ENCODE results near the gene ADCY2. TPM values are rescaled to one million over a fixed set of nuclear protein-coding genes. Genes with fewer than 3 reads are reported as not detected.

ADCY2 gene
- polyA plus RNA-seq, 4 donors, result 0.87 to 3.7 (median 2.2) TPM

GRCh38 chr5:7516253-7516652 lies 120.3 kb downstream of the ADCY2 start:
- Histone ChIP-seq H3K4me1 (ENCODE audit: control insufficient read depth in 3 of 3, insufficient read depth in 2 of 3, low read depth in 1 of 3, low read length in 2 of 3) (no peaks in the 10 kb centered on the region), H3K36me3 (ENCODE audit: control insufficient read depth in 3 of 3, insufficient read depth in 2 of 3, low read depth in 1 of 3, low read length in 3 of 3) (no peaks in the 10 kb centered on the region), H3K27me3 (ENCODE audit: control insufficient read depth in 3 of 3, insufficient read depth in 3 of 3, low read length in 3 of 3) (no peaks in the 10 kb centered on the region), H3K27ac (ENCODE audit: low read depth in 1 of 3, low read length in 2 of 3) (no peak overlapping the region), H3K4me3 (ENCODE audit: low read depth in 1 of 3, low read length in 3 of 3) (no peak overlapping the region), H3K9me3 (ENCODE audit: control insufficient read depth in 2 of 2, insufficient read depth in 1 of 2, low read depth in 1 of 2, low read length in 1 of 2) (no peaks in the 10 kb centered on the region)
- FAIRE-seq (no peak), DNase-seq (no peak)
- 56 to 81% (median 60%) methylated on average over 2 of the region's 2 CpGs for WGBS, 3 donors

DNA sequence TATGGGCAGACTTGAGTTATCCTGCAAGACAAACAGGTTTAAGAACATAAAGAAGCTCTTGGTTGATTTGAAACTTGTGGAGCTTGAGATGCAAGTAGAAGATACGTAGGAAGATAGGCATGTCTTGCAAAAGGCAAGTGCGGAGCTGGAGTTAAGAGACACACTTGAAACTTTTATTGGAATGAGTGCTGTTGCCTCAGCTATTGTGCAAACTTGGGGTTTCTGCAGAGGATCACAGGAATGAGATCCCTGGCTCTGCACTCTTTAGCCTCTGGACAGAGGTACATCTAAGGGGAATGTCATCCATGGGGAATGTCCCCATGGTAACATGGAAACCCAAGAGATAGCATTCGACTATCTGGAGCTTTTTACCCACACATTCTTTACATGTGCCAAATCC lies 121.1 kb downstream of the ADCY2 start:
- Histone ChIP-seq H3K9me3 (ENCODE audit: control insufficient read depth in 2 of 2, insufficient read depth in 1 of 2, low read depth in 1 of 2, low read length in 1 of 2) (no peaks in the 10 kb centered on the region), H3K27me3 (ENCODE audit: control insufficient read depth in 3 of 3, insufficient read depth in 3 of 3, low read length in 3 of 3) (no peaks in the 10 kb centered on the region), H3K27ac (ENCODE audit: low read depth in 1 of 3, low read length in 2 of 3) (no peak overlapping the region), H3K4me3 (ENCODE audit: low read depth in 1 of 3, low read length in 3 of 3) (no peak overlapping the region), H3K4me1 (ENCODE audit: control insufficient read depth in 3 of 3, insufficient read depth in 2 of 3, low read depth in 1 of 3, low read length in 2 of 3) (no peaks in the 10 kb centered on the region), H3K36me3 (ENCODE audit: control insufficient read depth in 3 of 3, insufficient read depth in 2 of 3, low read depth in 1 of 3, low read length in 3 of 3) (no peaks in the 10 kb centered on the region)
- DNase-seq, result no peak
- FAIRE-seq, result no peak
- WGBS, 3 donors, result 69 to 84% (median 78%) methylated on average over 3 of the region's 3 CpGs

- H3K4me1 ChIP-seq (ENCODE audit: control insufficient read depth in 3 of 3, insufficient read depth in 2 of 3, low read depth in 1 of 3, low read length in 2 of 3), result no peaks in the 10 kb centered on the region
- no peak overlapping the region for H3K4me3 ChIP-seq (ENCODE audit: low read depth in 1 of 3, low read length in 3 of 3)
- FAIRE-seq (no peak), DNase-seq (peak; percentile 5 to 16)
- H3K9me3 ChIP-seq (ENCODE audit: control insufficient read depth in 2 of 2, insufficient read depth in 1 of 2, low read depth in 1 of 2, low read length in 1 of 2), result no peaks in the 10 kb centered on the region
- no peak overlapping the region for H3K27ac ChIP-seq (ENCODE audit: low read depth in 1 of 3, low read length in 2 of 3)
- no peaks in the 10 kb centered on the region for H3K27me3 ChIP-seq (ENCODE audit: control insufficient read depth in 3 of 3, insufficient read depth in 3 of 3, low read length in 3 of 3)
- 54 to 62% (median 59%) methylated on average over 11 of the region's 11 CpGs for WGBS, 3 donors
- no peaks in the 10 kb centered on the region for H3K36me3 ChIP-seq (ENCODE audit: control insufficient read depth in 3 of 3, insufficient read depth in 2 of 3, low read depth in 1 of 3, low read length in 3 of 3)
Measured at GRCh38 chr5:7518947-7519560, 123.1 kb downstream of the ADCY2 start.

DNA sequence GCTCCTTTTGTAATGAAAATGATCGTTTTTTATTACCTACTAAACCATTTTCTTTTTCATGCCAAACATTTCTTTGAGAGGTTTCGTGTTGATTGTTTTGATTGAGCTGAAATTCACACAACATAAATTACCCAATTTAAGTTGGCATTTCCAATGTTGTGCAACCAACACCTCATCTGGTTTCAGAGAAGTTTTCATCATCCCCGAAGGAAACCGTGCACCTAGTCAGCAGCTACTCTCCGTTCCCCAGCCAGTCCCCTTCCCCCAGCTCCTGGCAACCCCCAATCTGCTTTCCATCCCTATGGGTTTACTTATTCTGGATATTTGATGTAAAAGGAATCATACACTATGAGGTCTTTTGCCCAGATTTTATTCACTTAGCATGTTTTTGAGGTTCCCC lies 123.6 kb downstream of the ADCY2 start:
- FAIRE-seq, result no peak
- Histone ChIP-seq H3K4me1 (ENCODE audit: control insufficient read depth in 3 of 3, insufficient read depth in 2 of 3, low read depth in 1 of 3, low read length in 2 of 3) (no peaks in the 10 kb centered on the region), H3K4me3 (ENCODE audit: low read depth in 1 of 3, low read length in 3 of 3) (no peak overlapping the region), H3K27me3 (ENCODE audit: control insufficient read depth in 3 of 3, insufficient read depth in 3 of 3, low read length in 3 of 3) (no peaks in the 10 kb centered on the region), H3K27ac (ENCODE audit: low read depth in 1 of 3, low read length in 2 of 3) (no peak overlapping the region), H3K9me3 (ENCODE audit: control insufficient read depth in 2 of 2, insufficient read depth in 1 of 2, low read depth in 1 of 2, low read length in 1 of 2) (no peaks in the 10 kb centered on the region), H3K36me3 (ENCODE audit: control insufficient read depth in 3 of 3, insufficient read depth in 2 of 3, low read depth in 1 of 3, low read length in 3 of 3) (no peaks in the 10 kb centered on the region)
- 58 to 66% (median 61%) methylated on average over 5 of the region's 5 CpGs for WGBS, 3 donors
- DNase-seq, result no peak

DNA sequence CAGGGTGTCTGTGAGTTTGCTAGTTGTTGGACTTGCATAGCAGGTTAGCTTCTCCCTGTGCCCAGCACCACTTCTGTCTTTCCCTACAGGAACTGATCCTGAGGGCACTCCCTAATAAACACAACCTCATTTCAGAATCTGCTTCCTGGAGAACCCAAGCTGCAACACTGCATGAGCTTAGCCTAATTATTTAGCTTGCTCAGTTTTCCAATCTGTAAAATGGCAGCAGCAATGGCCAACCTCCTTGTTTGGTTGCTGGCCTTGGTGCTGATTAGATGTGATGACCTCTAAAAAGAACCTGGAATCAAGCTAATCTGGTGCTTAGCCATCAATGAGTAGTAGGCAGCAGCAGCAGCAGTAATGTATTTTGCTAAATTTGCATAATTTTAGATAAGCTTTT lies 133.9 kb downstream of the ADCY2 start:
- H3K27me3 ChIP-seq (ENCODE audit: control insufficient read depth in 3 of 3, insufficient read depth in 3 of 3, low read length in 3 of 3), result no peaks in the 10 kb centered on the region
- no peak overlapping the region for H3K27ac ChIP-seq (ENCODE audit: low read depth in 1 of 3, low read length in 2 of 3)
- H3K4me3 ChIP-seq (ENCODE audit: low read depth in 1 of 3, low read length in 3 of 3), result no peak overlapping the region
- FAIRE-seq (no peak), DNase-seq (no peak)
- no peaks in the 10 kb centered on the region for H3K36me3 ChIP-seq (ENCODE audit: control insufficient read depth in 3 of 3, insufficient read depth in 2 of 3, low read depth in 1 of 3, low read length in 3 of 3)
- H3K4me1 ChIP-seq (ENCODE audit: control insufficient read depth in 3 of 3, insufficient read depth in 2 of 3, low read depth in 1 of 3, low read length in 2 of 3), result no peaks in the 10 kb centered on the region
- no peaks in the 10 kb centered on the region for H3K9me3 ChIP-seq (ENCODE audit: control insufficient read depth in 2 of 2, insufficient read depth in 1 of 2, low read depth in 1 of 2, low read length in 1 of 2)

DNA sequence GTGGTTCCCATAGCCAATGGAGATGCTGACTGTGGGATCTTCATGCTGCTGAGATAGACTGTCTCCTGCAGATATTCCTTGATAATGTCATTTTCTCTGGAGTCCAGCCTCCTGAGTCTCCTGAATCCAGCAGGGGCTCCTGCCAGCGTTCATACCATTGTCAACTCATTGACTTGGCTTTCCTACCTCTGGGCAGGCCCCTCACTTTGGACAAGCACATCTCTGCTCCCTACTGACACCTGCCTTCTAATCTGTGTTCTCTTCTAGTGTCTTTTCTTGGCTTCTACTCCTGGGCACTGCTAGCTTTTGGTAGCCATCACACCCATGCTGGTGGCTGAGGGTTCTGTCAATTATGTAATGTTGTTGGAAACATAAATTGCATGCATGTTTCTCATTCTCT lies 138.0 kb downstream of the ADCY2 start:
- no peak overlapping the region for H3K4me3 ChIP-seq (ENCODE audit: low read depth in 1 of 3, low read length in 3 of 3)
- H3K36me3 ChIP-seq (ENCODE audit: control insufficient read depth in 3 of 3, insufficient read depth in 2 of 3, low read depth in 1 of 3, low read length in 3 of 3), result no peaks in the 10 kb centered on the region
- no peaks in the 10 kb centered on the region for H3K9me3 ChIP-seq (ENCODE audit: control insufficient read depth in 2 of 2, insufficient read depth in 1 of 2, low read depth in 1 of 2, low read length in 1 of 2)
- no peak overlapping the region for H3K27ac ChIP-seq (ENCODE audit: low read depth in 1 of 3, low read length in 2 of 3)
- no peaks in the 10 kb centered on the region for H3K4me1 ChIP-seq (ENCODE audit: control insufficient read depth in 3 of 3, insufficient read depth in 2 of 3, low read depth in 1 of 3, low read length in 2 of 3)
- no peaks in the 10 kb centered on the region for H3K27me3 ChIP-seq (ENCODE audit: control insufficient read depth in 3 of 3, insufficient read depth in 3 of 3, low read length in 3 of 3)
- WGBS, 3 donors, result 47 to 79% (median 62%) methylated on average over 1 of the region's 1 CpG
- DNase-seq, result no peak
- FAIRE-seq, result no peak

GRCh38 chr5:7534505-7534904 lies 138.6 kb downstream of the ADCY2 start:
- H3K4me3 ChIP-seq (ENCODE audit: low read depth in 1 of 3, low read length in 3 of 3), result no peak overlapping the region
- H3K27me3 ChIP-seq (ENCODE audit: control insufficient read depth in 3 of 3, insufficient read depth in 3 of 3, low read length in 3 of 3), result no peaks in the 10 kb centered on the region
- H3K4me1 ChIP-seq (ENCODE audit: control insufficient read depth in 3 of 3, insufficient read depth in 2 of 3, low read depth in 1 of 3, low read length in 2 of 3), result no peaks in the 10 kb centered on the region
- H3K36me3 ChIP-seq (ENCODE audit: control insufficient read depth in 3 of 3, insufficient read depth in 2 of 3, low read depth in 1 of 3, low read length in 3 of 3), result no peaks in the 10 kb centered on the region
- 79 to 85% (median 81%) methylated on average over 3 of the region's 3 CpGs for WGBS, 3 donors
- FAIRE-seq (no peak), DNase-seq (no peak)
- no peak overlapping the region for H3K27ac ChIP-seq (ENCODE audit: low read depth in 1 of 3, low read length in 2 of 3)
- no peaks in the 10 kb centered on the region for H3K9me3 ChIP-seq (ENCODE audit: control insufficient read depth in 2 of 2, insufficient read depth in 1 of 2, low read depth in 1 of 2, low read length in 1 of 2)

- FAIRE-seq, result no peak
- H3K36me3 ChIP-seq (ENCODE audit: control insufficient read depth in 3 of 3, insufficient read depth in 2 of 3, low read depth in 1 of 3, low read length in 3 of 3), result no peaks in the 10 kb centered on the region
- H3K27ac ChIP-seq (ENCODE audit: low read depth in 1 of 3, low read length in 2 of 3), result no peak overlapping the region
- DNase-seq, result no peak
- 85 to 93% (median 91%) methylated on average over 2 of the region's 2 CpGs for WGBS, 3 donors
- H3K27me3 ChIP-seq (ENCODE audit: control insufficient read depth in 3 of 3, insufficient read depth in 3 of 3, low read length in 3 of 3), result no peaks in the 10 kb centered on the region
- no peak overlapping the region for H3K4me3 ChIP-seq (ENCODE audit: low read depth in 1 of 3, low read length in 3 of 3)
- H3K4me1 ChIP-seq (ENCODE audit: control insufficient read depth in 3 of 3, insufficient read depth in 2 of 3, low read depth in 1 of 3, low read length in 2 of 3), result no peaks in the 10 kb centered on the region
- no peaks in the 10 kb centered on the region for H3K9me3 ChIP-seq (ENCODE audit: control insufficient read depth in 2 of 2, insufficient read depth in 1 of 2, low read depth in 1 of 2, low read length in 1 of 2)
Measured at GRCh38 chr5:7537573-7537972, 141.6 kb downstream of the ADCY2 start.

DNA sequence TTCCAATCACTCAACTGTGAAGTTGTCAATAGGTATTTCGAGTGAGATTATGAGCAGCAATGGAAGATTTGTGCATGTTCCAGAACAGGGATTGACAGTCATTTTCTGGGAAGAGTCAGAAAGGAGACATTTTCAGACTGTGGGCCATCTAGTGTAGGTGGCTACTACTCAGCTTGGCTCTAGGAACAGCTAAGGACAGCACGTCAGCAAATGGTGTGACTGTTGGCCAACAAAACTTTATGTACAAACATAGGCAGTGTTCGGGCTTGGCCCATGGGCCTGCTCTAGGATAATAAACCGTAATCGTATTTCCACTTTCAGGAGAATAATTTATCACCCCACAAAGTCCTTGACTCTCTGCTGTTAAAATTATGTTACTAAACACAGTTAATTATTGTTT lies 143.6 kb downstream of the ADCY2 start:
- no peak for FAIRE-seq
- Histone ChIP-seq H3K27me3 (ENCODE audit: control insufficient read depth in 3 of 3, insufficient read depth in 3 of 3, low read length in 3 of 3) (no peaks in the 10 kb centered on the region), H3K27ac (ENCODE audit: low read depth in 1 of 3, low read length in 2 of 3) (no peak overlapping the region), H3K36me3 (ENCODE audit: control insufficient read depth in 3 of 3, insufficient read depth in 2 of 3, low read depth in 1 of 3, low read length in 3 of 3) (no peaks in the 10 kb centered on the region), H3K4me3 (ENCODE audit: low read depth in 1 of 3, low read length in 3 of 3) (no peak overlapping the region), H3K9me3 (ENCODE audit: control insufficient read depth in 2 of 2, insufficient read depth in 1 of 2, low read depth in 1 of 2, low read length in 1 of 2) (no peaks in the 10 kb centered on the region), H3K4me1 (ENCODE audit: control insufficient read depth in 3 of 3, insufficient read depth in 2 of 3, low read depth in 1 of 3, low read length in 2 of 3) (no peaks in the 10 kb centered on the region)
- 77 to 82% (median 78%) methylated on average over 5 of the region's 5 CpGs for WGBS, 3 donors
- DNase-seq, result no peak
